Gastroesophageal sphincter (tissue), 4 donors: ENCODE measurements around the gene ADAMTS4. TPM values are rescaled to one million over a fixed set of nuclear protein-coding genes. Genes with fewer than 3 reads are reported as not detected.

Source experiments
- ATAC-seq: fragments of 150-250 bp; one replicate; pipeline ENCODE4 v1.9.1; 2016; ENCODE audit warnings: mild to moderate bottlenecking, moderate library complexity
- H3K27ac ChIP-seq, 4 donors: fragments of 200-600 bp; sonication (generic) in 3 of 4; 1 replicate in 3 of 4; 2 replicates in 1 of 4; pipeline ENCODE4 v1.5.1; 2016 to 2019
- H3K27me3 ChIP-seq: fragments of 200-600 bp; sonication (generic); one replicate; pipeline ENCODE4 v1.5.1; 2019
- H3K36me3 ChIP-seq, 2 donors: fragments of 200-600 bp; sonication (generic); one replicate each; pipeline ENCODE4 v1.5.1; 2019; ENCODE audit warnings: control low read depth in 1 of 2
- H3K4me1 ChIP-seq, 3 donors: fragments of 200-600 bp; sonication (generic); 1 replicate in 2 of 3; 2 replicates in 1 of 3; pipeline ENCODE4 v1.5.1; 2016 to 2019; ENCODE audit warnings: control low read depth in 2 of 3
- H3K4me3 ChIP-seq, 2 donors: fragments of 200-600 bp; sonication (generic); one replicate each; pipeline ENCODE4 v1.5.1; 2019; ENCODE audit warnings: mild to moderate bottlenecking in 1 of 2, moderate library complexity in 1 of 2
- H3K9me3 ChIP-seq, 3 donors: fragments of 200-600 bp; sonication (generic); one replicate each; pipeline ENCODE4 v1.5.1; 2017 to 2019; ENCODE audit warnings: control low read depth in 2 of 3
- CTCF ChIP-seq, 4 experiments: fragments of 200-600 bp in 2 of 4; fragments of 450-650 bp in 2 of 4; sonication (generic) in 1 of 4; IDR thresholded peaks; one replicate each; pipeline ENCODE4 v1.5.1; 2017 to 2019; ENCODE audit warnings: antibody characterized with exemption in 4 of 4, mild to moderate bottlenecking in 2 of 4, moderate library complexity in 2 of 4
- EP300 ChIP-seq: sonication (generic); formaldehyde crosslinking; IDR thresholded peaks from one replicate; pipeline ENCODE4 v1.6.1; 2017; ENCODE audit warnings: antibody characterized with exemption, mild to moderate bottlenecking
- POLR2A ChIP-seq, 2 donors: fragments of 450-650 bp; IDR thresholded peaks; one replicate each; pipeline ENCODE4 v1.6.1; 2017; ENCODE audit warnings: antibody characterized with exemption in 2 of 2, mild to moderate bottlenecking in 2 of 2, moderate library complexity in 1 of 2
- POLR2AphosphoS5 ChIP-seq: sonication (generic); formaldehyde crosslinking; IDR thresholded peaks from one replicate; pipeline ENCODE4 v1.6.1; 2017; ENCODE audit warnings: antibody characterized with exemption
- WGBS, 2 donors: methylation state at CpG; one replicate each; pipeline ENCODE4 v1.1.5; 2018; ENCODE audit warnings: low coverage in 1 of 2; 5-methylcytosine and 5-hydroxymethylcytosine counted together
- total RNA-seq, 4 donors: library from RNA; depleted of rRNA; stranded (reverse); fragments of >200 nt; gene quantifications; one replicate each; pipeline ENCODE4 v1.1.0, GENCODE V29; 2016

ADAMTS4 gene
- total RNA-seq, 4 donors from 2014 or later: 3.7 to 60.6 (median 6.7) TPM

- 100% methylated on average over 1 of the region's 1 CpG; no CpG with 5 or more reads in 1 of the 2 donors for WGBS, 2 donors
- Histone ChIP-seq H3K9me3 (no peaks in the 10 kb centered on the region), H3K27me3 (no peaks in the 10 kb centered on the region), H3K4me1 (peaks cover 0 to 25% (median 5%) of the 10 kb centered on the region in 3 donors), H3K4me3 (no peak overlapping the region), H3K27ac (peak overlapping the region in 2 of 4 donors; percentile 8 to 38), H3K36me3 (no peaks in the 10 kb centered on the region)
- no peak for ATAC-seq
- TF ChIP-seq CTCF (IDR thresholded peaks at IDR 0.05) (no peak), POLR2A (IDR thresholded peaks at IDR 0.05) (no peak), EP300 (no peak), POLR2AphosphoS5 (no peak)
Measured at GRCh38 chr1:161182214-161182613, 16.6 kb downstream of the ADAMTS4 start.

GRCh38 chr1:161180639-161181038, 18.2 kb downstream of the ADAMTS4 start:
- no peak overlapping the region for H3K27ac ChIP-seq
- peaks cover 0 to 4% of the 10 kb centered on the region in 2 donors for H3K36me3 ChIP-seq
- H3K9me3 ChIP-seq: no peaks in the 10 kb centered on the region
- no peak for ATAC-seq
- peak in 1 of 4 experiments; percentile 15 for TF ChIP-seq CTCF (IDR thresholded peaks at IDR 0.05)
- TF ChIP-seq POLR2AphosphoS5: no peak
- no peak for TF ChIP-seq EP300
- H3K4me1 ChIP-seq: peaks cover 5 to 37% (median 15%) of the 10 kb centered on the region in 3 donors
- WGBS, 2 donors: 44 to 78% methylated on average over 1 of the region's 1 CpG
- no peak overlapping the region for H3K4me3 ChIP-seq
- no peaks in the 10 kb centered on the region for H3K27me3 ChIP-seq

- Histone ChIP-seq H3K9me3 (no peaks in the 10 kb centered on the region), H3K36me3 (peaks cover 0 to 13% of the 10 kb centered on the region in 2 donors), H3K27ac (no peak overlapping the region), H3K4me3 (no peak overlapping the region), H3K4me1 (peaks cover 5 to 37% (median 15%) of the 10 kb centered on the region in 3 donors), H3K27me3 (no peaks in the 10 kb centered on the region)
- ATAC-seq: no peak
- 97% methylated on average over 3 of the region's 3 CpGs; no CpG with 5 or more reads in 1 of the 2 donors for WGBS, 2 donors
- no peak for TF ChIP-seq EP300
- no peak for TF ChIP-seq CTCF (IDR thresholded peaks at IDR 0.05)
- TF ChIP-seq POLR2AphosphoS5: no peak
- TF ChIP-seq POLR2A (IDR thresholded peaks at IDR 0.05): no peak
Measured at GRCh38 chr1:161179698-161180097, 19.2 kb downstream of the ADAMTS4 start.

- Histone ChIP-seq H3K9me3 (no peaks in the 10 kb centered on the region), H3K27ac (peak overlapping the region; percentile 76 to 96 (median 92)), H3K36me3 (peaks cover 0 to 31% of the 10 kb centered on the region in 2 donors), H3K27me3 (no peaks in the 10 kb centered on the region), H3K4me3 (peak overlapping the region; percentile 71 to 86), H3K4me1 (peaks cover 5 to 43% (median 19%) of the 10 kb centered on the region in 3 donors)
- TF ChIP-seq EP300 (no peak), POLR2A (IDR thresholded peaks at IDR 0.05) (no peak), CTCF (IDR thresholded peaks at IDR 0.05) (no peak), POLR2AphosphoS5 (no peak)
- WGBS, 2 donors: 50 to 84% methylated on average over 4 to 8 of the region's 9 CpGs
- ATAC-seq: no peak
Measured at GRCh38 chr1:161177936-161178244, 21.0 kb downstream of the ADAMTS4 start.

GRCh38 chr1:161177112-161177935, 21.5 kb downstream of the ADAMTS4 start, which contains the start of gene B4GALT3:
Gene B4GALT3 (minus strand): TSS chr1:161177507. CDS start chr1:161176060, 1,447 bp downstream.
- 0 to 13% methylated on average over 12 to 13 of the region's 50 CpGs for WGBS, 2 donors

More at GRCh38 chr1:161177112-161177935, 21.5 kb downstream of the ADAMTS4 start, which contains the start of gene B4GALT3:
- Histone ChIP-seq H3K27me3 (no peaks in the 10 kb centered on the region), H3K9me3 (no peaks in the 10 kb centered on the region), H3K4me3 (peak within 1 kb of the TSS; percentile 71 to 86), H3K36me3 (peaks cover 0 to 37% of the 10 kb centered on the region in 2 donors), H3K4me1 (peaks cover 5 to 49% (median 20%) of the 10 kb centered on the region in 3 donors), H3K27ac (peak within 1 kb of the TSS; percentile 76 to 96 (median 92))
- ATAC-seq: peak; percentile 96
- TF ChIP-seq POLR2AphosphoS5 (peak; percentile 83), CTCF (IDR thresholded peaks at IDR 0.05) (peak in 2 of 4 experiments; percentile 18 to 21), POLR2A (IDR thresholded peaks at IDR 0.05) (peak; percentile 58 to 76), EP300 (no peak)
